Measurements from ENCODE around the gene CACNA1B.

DNA sequence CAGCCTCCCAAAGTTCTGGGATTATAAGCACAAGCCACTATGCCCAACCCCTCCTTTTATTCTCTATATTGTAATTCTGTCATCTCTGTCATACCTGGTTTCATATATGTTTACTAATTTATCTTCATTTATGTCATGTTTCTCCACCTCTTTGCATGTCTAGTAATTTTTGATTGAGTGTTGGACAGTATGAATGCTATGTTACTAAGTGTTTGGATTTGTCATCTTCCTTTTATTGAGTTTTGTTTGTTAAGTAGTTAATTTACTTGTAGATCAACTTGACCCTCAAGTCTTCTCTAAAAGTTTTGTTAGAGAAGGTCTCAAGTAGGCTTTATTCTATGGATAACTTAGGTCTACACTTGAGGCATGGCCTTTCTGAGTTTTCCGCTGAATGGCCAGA lies 17.2 kb upstream of the CACNA1B start:
- TF ChIP-seq, protein P1, sequence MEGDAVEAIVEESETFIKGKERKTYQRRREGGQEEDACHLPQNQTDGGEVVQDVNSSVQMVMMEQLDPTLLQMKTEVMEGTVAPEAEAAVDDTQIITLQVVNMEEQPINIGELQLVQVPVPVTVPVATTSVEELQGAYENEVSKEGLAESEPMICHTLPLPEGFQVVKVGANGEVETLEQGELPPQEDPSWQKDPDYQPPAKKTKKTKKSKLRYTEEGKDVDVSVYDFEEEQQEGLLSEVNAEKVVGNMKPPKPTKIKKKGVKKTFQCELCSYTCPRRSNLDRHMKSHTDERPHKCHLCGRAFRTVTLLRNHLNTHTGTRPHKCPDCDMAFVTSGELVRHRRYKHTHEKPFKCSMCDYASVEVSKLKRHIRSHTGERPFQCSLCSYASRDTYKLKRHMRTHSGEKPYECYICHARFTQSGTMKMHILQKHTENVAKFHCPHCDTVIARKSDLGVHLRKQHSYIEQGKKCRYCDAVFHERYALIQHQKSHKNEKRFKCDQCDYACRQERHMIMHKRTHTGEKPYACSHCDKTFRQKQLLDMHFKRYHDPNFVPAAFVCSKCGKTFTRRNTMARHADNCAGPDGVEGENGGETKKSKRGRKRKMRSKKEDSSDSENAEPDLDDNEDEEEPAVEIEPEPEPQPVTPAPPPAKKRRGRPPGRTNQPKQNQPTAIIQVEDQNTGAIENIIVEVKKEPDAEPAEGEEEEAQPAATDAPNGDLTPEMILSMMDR (IDR thresholded peaks at IDR 0.05), result no peak
- TF ChIP-seq POLR2A (IDR thresholded peaks at IDR 0.05), result no peak
